Activated T-cell treated with anti-CD3 and anti-CD28 coated beads, Interleukin-2, amount 50 U/mL, for 1 hour (primary cell): Measurements from ENCODE around the gene RIT1.
A peak's percentile ranks its signal among the peaks of the same experiment; 100 is the strongest.
"Not testable (repeated sequence)": the region's sequence is repeated elsewhere in the genome, so short reads cannot be mapped to it uniquely, and the experiment has no call there.

ENCODE experiments used
- DNase-seq: peaks from one replicate; pipeline ENCODE4 v3.0.0-alpha.2; 2020

The RIT1 gene

GRCh38 chr1:155933591-155934096 lies 22.5 kb upstream of the RIT1 start:
- DNase-seq: no peak

- DNase-seq: no peak
These were observed 21.3 kb upstream of the RIT1 start for GRCh38 chr1:155932487-155932886.

- no peak for DNase-seq
These were observed 20.9 kb upstream of the RIT1 start for GRCh38 chr1:155932081-155932480.

- DNase-seq: peak; percentile 11
These were observed 20.3 kb upstream of the RIT1 start for GRCh38 chr1:155931332-155932038.

DNA sequence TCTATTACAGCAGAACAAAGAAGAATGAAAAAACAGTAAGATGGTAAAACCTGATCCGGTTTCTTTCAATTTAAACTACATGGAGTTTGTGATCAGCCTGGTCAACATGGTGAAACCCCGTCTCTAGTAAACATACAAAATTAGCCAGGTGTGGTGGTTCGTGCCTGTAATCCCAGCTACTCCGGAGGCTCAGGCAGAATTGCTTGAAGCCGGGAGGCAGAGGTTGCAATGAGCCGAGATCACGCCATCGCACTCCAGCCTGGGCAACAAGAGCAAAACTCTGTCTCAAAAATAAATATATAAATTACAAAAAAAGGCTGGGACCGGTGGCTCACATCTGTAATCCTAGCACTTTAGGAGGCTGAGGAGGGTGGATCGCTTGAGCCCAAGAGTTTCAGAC lies 19.6 kb upstream of the RIT1 start:
- DNase-seq: peak; percentile 12

- no peak for DNase-seq
These were observed 17.9 kb upstream of the RIT1 start for GRCh38 chr1:155929057-155929456.

DNA sequence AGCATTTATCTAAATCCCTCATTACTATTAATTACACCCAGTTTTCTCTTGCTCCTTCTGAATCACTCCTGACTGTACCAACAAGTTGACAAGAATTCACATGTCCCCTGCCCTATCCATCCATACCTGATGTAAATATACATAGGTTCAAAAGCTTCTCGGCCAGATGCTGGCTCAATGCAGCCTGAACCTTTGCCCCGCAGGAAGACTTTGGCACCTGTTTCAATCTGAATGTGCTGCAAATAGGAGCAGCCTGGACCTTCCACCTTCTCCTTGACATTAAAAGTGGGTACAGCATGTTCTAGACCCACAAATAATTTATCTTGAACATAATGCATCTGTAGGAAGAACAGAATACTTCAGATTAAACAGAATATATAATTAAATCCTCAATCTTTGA lies 14.4 kb upstream of the RIT1 start:
- peak; percentile 3 for DNase-seq

- DNase-seq: no peak
These were observed 9.6 kb upstream of the RIT1 start for GRCh38 chr1:155920717-155921116.

- no peak for DNase-seq
These were observed 8.7 kb upstream of the RIT1 start for GRCh38 chr1:155919801-155920200.

DNA sequence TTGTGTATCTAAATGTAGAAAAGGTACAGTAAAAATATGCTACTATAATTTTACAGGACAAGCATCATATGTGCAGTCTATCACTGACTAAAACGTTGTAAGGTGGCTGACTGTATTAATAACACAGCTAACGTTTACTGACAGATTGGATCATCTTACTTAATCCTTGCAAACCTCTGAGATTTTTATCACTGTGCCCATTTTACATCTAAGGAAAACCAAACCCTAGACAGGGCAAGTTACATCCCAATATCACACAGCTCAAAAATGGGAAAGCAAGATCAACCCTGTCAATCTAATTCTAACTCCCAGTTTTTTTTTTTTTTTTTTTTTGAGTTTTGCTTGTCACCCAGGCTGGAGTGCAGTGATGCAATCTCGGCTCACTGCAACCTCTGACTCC lies 7.5 kb upstream of the RIT1 start:
- no peak for DNase-seq

DNA sequence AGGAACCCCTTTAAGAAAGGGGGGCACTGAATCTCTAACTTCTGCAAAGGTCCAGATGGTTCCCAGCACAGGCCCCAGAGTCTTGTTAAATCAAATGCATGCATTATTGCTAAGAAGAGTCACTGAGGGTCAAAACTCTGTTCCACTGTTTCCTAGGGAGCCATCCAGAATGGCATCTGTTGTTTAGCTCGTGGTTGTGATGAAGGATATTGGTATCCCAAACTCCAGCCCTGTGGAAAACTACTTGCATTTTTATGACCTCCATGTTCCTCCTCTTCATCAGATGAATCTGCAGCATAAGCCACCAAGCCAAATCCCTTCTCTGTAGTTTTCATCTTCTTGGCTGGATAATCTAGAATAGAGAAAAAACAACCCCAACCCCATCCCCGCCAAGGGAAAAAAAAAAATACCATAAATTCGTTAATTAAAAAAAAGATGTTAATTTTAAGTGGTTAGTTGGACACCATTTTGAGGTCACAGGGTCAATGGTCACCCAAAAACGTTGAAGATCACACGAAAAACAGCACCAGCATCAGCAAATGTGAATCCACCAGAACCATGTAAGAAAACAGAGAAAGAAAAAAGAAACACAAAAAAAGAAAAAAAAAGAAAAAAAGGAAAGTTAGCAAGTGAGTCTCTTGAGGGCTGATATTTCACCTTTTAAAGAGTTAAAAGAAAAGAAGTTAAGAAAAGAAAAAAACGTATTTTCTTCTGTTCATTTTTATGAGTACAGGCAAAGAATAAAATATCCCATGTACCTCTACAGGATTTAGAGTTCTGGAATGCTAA lies 3.0 kb upstream of the RIT1 start:
- DNase-seq: no peak

DNA sequence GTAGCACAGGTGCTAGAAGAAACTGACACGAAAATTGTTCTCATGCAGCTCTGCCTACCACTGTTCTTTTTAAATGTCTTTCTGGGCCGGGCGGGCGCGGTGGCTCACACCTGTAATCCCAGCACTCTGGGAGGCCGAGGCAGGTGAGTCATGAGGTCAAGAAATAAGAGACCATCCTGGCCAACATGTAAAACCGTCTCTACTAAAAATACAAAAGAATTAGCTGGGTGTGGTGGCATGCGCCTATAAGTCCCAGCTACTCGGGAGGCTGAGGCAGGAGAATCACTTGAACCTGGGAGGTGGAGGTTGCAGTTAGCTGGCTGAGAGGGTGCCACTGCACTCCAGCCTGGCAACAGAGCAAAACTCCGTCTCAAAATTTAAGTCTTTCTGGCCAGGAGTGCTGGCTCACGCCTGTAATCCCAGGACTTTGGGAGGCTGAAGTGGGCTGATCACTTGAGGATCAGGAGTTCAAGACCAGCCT lies 947 bp upstream of the RIT1 start:
- no peak for DNase-seq

GRCh38 chr1:155910621-155911121 lies 478 bp downstream of the RIT1 start:
- DNase-seq: peak; percentile 34

- no peak for DNase-seq
These were observed 1.3 kb downstream of the RIT1 start for GRCh38 chr1:155909894-155910293.

DNA sequence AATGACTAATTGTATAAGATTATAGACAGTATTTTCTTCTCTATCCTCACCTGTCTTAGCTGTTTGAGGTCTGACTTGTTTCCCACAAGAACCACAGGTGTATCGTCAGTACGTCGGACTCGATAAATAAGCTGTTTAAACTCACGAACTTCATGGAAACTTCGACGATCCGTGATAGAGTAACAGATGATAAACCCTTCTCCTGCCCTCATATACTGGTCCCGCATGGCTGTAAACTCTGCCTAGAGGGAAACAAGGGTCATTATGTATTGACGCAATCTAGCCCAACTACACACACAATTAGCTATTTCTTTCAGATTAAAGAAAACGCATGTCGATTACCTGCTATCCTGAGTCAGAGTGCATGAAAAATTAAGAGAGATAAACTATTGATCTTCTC lies 6.9 kb downstream of the RIT1 start:
- DNase-seq: no peak

GRCh38 chr1:155900161-155900560 lies 11.0 kb downstream of the RIT1 start:
- no peak for DNase-seq

DNA sequence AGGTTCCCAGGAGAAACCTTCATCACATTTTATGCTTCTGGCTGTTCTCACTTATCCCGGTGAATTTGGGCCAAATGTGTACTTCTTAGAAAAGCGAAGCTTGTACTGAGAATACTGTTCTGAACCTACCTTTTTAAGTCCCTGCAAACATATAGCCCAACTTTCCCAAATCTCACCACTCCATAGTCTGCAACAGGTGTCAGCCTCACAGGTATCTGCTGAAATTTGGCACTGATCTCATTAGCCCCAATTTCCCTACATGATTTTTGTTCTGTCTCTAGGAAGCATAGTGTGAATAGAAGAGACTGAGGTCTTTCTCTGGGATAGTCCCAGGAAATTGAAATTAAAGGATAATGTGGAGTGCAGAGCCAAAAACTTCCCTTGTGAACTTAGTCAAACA lies 11.5 kb downstream of the RIT1 start:
- no peak for DNase-seq

GRCh38 chr1:155898888-155899287 lies 12.3 kb downstream of the RIT1 start:
- DNase-seq: no peak

DNA sequence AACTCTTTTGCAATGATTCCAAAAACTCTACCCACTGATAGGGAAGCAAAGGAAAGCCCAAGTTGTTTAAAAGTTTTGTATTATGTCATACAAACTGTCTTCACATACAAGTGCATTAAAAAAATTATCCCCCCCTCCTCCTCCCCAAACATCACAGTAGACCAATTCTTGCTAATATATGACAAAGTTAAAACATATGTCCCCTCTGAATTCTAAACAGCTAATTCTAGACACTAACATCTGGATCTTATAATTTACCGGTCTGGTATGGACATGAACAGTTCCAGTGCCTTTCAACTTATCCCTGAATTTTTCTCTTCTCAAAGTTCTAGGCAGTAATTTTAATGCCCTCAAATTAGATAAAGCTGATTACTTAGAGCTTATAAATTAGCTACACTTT lies 13.4 kb downstream of the RIT1 start:
- DNase-seq: no peak

- not testable (repeated sequence) for DNase-seq
These were observed 14.7 kb downstream of the RIT1 start for GRCh38 chr1:155896476-155896875.

DNA sequence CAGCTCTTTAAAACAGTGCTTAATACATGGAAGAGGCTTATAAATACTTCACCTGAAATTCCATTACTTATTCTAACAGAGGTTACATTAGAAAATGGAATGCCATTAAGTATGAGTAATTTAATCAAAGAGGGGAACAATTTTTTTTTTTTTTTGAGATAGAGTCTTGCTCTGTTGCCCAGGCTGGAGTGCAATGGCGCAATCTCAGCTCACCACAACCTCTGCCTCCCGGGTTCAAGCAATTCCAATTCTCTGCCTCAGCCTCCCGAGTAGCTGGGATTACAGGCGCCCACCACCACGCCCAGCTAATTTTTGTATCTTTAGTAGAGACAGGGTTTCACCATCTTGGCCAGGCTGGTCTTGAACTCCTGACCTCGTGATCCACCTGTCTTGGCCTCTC lies 15.5 kb downstream of the RIT1 start:
- DNase-seq: not testable (repeated sequence)

GRCh38 chr1:155893389-155894142 lies 17.6 kb downstream of the RIT1 start:
- no peak for DNase-seq

DNA sequence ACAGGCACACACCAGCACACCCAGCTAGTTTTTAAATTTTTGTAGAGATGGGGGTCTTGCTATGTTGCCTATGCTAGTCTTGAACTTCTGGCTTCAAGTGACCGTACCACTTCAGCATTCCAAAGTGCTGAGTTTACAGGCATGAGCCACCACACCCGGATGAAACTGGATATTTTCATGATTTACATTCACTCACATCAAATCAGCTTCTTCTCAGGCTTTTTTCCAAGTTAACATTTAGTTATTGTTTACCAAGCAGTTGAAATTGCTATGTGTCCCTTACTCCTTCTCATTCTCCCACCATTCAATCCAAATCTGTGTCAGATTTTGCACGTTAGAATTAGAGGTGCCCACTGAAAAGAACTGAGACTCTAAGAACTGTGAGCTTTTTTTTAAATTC lies 18.4 kb downstream of the RIT1 start:
- DNase-seq: no peak
